Testis (tissue), 2 donors: ENCODE measurements around the gene MAB21L3.

ENCODE experiments used
- CTCF ChIP-seq, 3 experiments: fragments of 450-650 bp in 2 of 3; fragments of 200-600 bp in 1 of 3; sonication (generic) in 1 of 3; IDR thresholded peaks; one replicate each; pipeline ENCODE4 v1.5.1; 2016 to 2019; ENCODE audit warnings: antibody characterized with exemption in 3 of 3, mild to moderate bottlenecking in 2 of 3, moderate library complexity in 1 of 3
- POLR2A ChIP-seq: fragments of 450-650 bp; IDR thresholded peaks from one replicate; pipeline ENCODE4 v1.6.1; 2017; ENCODE audit warnings: antibody characterized with exemption, mild to moderate bottlenecking, moderate library complexity

GRCh38 chr1:116176306-116176789 is 65.1 kb downstream of the MAB21L3 start:
- no peak for TF ChIP-seq CTCF (IDR thresholded peaks at IDR 0.05)
- TF ChIP-seq POLR2A = no peak
